K562 (cell line): ENCODE measurements around the gene CALY. TPM values are rescaled to one million over a fixed set of nuclear protein-coding genes. Genes with fewer than 3 reads are reported as not detected.
A peak's percentile ranks its signal among the peaks of the same experiment; 100 is the strongest.

Experiments
- CBFA2T2 ChIP-seq: fragments of 450-650 bp; conservative IDR thresholded peaks from 2 replicates; pipeline ENCODE4 v1.6.1; 2017; ENCODE audit warnings: mild to moderate bottlenecking
- CHCHD3 ChIP-seq: fragments of 250-450 bp; sonication (Bioruptor Pico); IDR thresholded peaks from 2 replicates; pipeline ENCODE4 v2.1.2; 2022; ENCODE audit warnings: mild to moderate bottlenecking
- CREB5 ChIP-seq: fragments of 250-450 bp; sonication (Bioruptor Pico); IDR thresholded peaks from 2 replicates; pipeline ENCODE4 v1.5.0; 2020; ENCODE audit warnings: mild to moderate bottlenecking
- ESRRA ChIP-seq: fragments of 450-650 bp; IDR thresholded peaks from 2 replicates; pipeline ENCODE4 v1.6.1; 2014; ENCODE audit warnings: low read depth, mild to moderate bottlenecking, moderate library complexity, borderline replicate concordance
- HDGF ChIP-seq: fragments of 450-650 bp; IDR thresholded peaks from 2 replicates; pipeline ENCODE4 v1.6.1; 2016
- KLF16 ChIP-seq: IDR thresholded peaks from 2 replicates; pipeline ENCODE4 v1.6.1; 2016; ENCODE audit warnings: antibody characterized with exemption
- LEF1 ChIP-seq: fragments of 450-650 bp; IDR thresholded peaks from 2 replicates; pipeline ENCODE4 v1.6.1; 2016; ENCODE audit warnings: mild to moderate bottlenecking
- NFRKB ChIP-seq: fragments of 450-650 bp; IDR thresholded peaks from 2 replicates; pipeline ENCODE4 v1.6.1; 2016; ENCODE audit warnings: low read depth
- NR2C1 ChIP-seq, 2 experiments: fragments of 450-650 bp; IDR thresholded peaks; 2 replicates each; pipeline ENCODE4 v1.6.1; 2017; ENCODE audit warnings: mild to moderate bottlenecking in 2 of 2, antibody characterized with exemption in 1 of 2, inconsistent platforms in 1 of 2, missing compliant biosample characterization in 1 of 2, missing genetic modification characterization in 1 of 2
- PCBP1 ChIP-seq: fragments of 200-400 bp; formaldehyde crosslinking; IDR thresholded peaks from 2 replicates; pipeline ENCODE4 v1.6.1; 2018; ENCODE audit warnings: mild to moderate bottlenecking, low read depth, low read length; ENCODE audit not compliant: poor library complexity, severe bottlenecking
- POLR2AphosphoS5 ChIP-seq: IDR thresholded peaks from 2 replicates; pipeline ENCODE4 v1.6.1; 2011; ENCODE audit warnings: mild to moderate bottlenecking, low read depth, low read length, moderate library complexity; ENCODE audit not compliant: control insufficient read depth, insufficient read depth
- RERE ChIP-seq: sonication (generic); formaldehyde crosslinking; IDR thresholded peaks from 2 replicates; pipeline ENCODE4 v1.8.0; 2023; ENCODE audit warnings: missing genetic modification reagents, mild to moderate bottlenecking, borderline replicate concordance
- RNF2 ChIP-seq: sonication (generic); IDR thresholded peaks from 2 replicates; pipeline ENCODE4 v1.6.1; 2016
- SAFB ChIP-seq: fragments of 200-400 bp; formaldehyde crosslinking; IDR thresholded peaks from 2 replicates; pipeline ENCODE4 v1.6.1; 2017; ENCODE audit warnings: low read depth, low read length, borderline replicate concordance
- STAT5A ChIP-seq: IDR thresholded peaks from 2 replicates; pipeline ENCODE4 v1.6.1; 2012; ENCODE audit warnings: low read length, inconsistent platforms, borderline replicate concordance
- STAT5B ChIP-seq: fragments of 250-450 bp; sonication (Bioruptor Pico); IDR thresholded peaks from 2 replicates; pipeline ENCODE4 v1.8.0; 2021; ENCODE audit warnings: mild to moderate bottlenecking, inconsistent platforms
- TEAD1 ChIP-seq, 2 experiments: fragments of 450-650 bp in 1 of 2; sonication (generic) in 1 of 2; formaldehyde crosslinking; IDR thresholded peaks; 2 replicates each; pipeline versions ENCODE4 v1.4.0 to v1.8.0; 2020 to 2022; ENCODE audit warnings: mild to moderate bottlenecking in 2 of 2, missing genetic modification reagents in 1 of 2
- XRCC4 ChIP-seq: IDR thresholded peaks from one replicate; pipeline ENCODE4 v1.6.1; 2011; ENCODE audit not compliant: insufficient read depth, insufficient read length; ENCODE audit errors: extremely low read depth
- ZC3H8 ChIP-seq: fragments of 450-650 bp; IDR thresholded peaks from 2 replicates; pipeline ENCODE4 v1.6.1; 2017
- ZNF280A ChIP-seq: fragments of 450-650 bp; IDR thresholded peaks from 2 replicates; pipeline ENCODE4 v1.6.1; 2018; ENCODE audit warnings: mild to moderate bottlenecking, low read depth; ENCODE audit not compliant: partially characterized antibody
- polyA plus RNA-seq, 8 experiments: library from polyadenylated mRNA; depleted of rRNA in 4 of 8; stranded (reverse) in 5 of 8; unstranded in 3 of 8; fragments of >200 nt; fragmentation: Nextera tagmentation in 2 of 8; fragmentation: Illumina TruSeq in 1 of 8; extraction: Ambion mirVana in 2 of 8; extraction: Trizol in 1 of 8; gene quantifications; 2 replicates each; pipeline versions ENCODE4 v1.2.1 to v1.2.3, GENCODE V29; 2011 to 2014; ENCODE audit warnings: inconsistent platforms in 1 of 8, missing spikeins in 1 of 8
- total RNA-seq, 7 experiments: library from RNA; depleted of rRNA in 6 of 7; stranded (reverse); fragments of >200 nt in 6 of 7; fragmentation: Illumina TruSeq in 2 of 7; extraction: Trizol in 2 of 7; gene quantifications; 2 replicates each; pipeline versions ENCODE4 v1.2.1 to v1.2.3, GENCODE V29; 2011 to 2021; ENCODE audit warnings: low replicate concordance in 1 of 7

Gene CALY
- total and polyA plus RNA-seq, 9 of the 15 experiments (the other 6 are each of a cell fraction or from before 2014, with no cell fraction given), result not detected

- TF ChIP-seq ZC3H8 (no peak), SAFB (no peak), CREB5 (CRISPR knock-in tag) (no peak), NFRKB (no peak), CBFA2T2 (peak; percentile 72), POLR2AphosphoS5 (peak; percentile 47; the same call in 1 of the 2 replicates), RNF2 (0 out of 2 replicates have a peak, but pooled peaks have one; percentile 48), STAT5A (peak; percentile 47; the same call in 1 of the 2 replicates), TEAD1 (CRISPR knock-in tag; IDR thresholded peaks at IDR 0.05) (peak in 1 of 2 experiments; percentile 37; a peak in 2 of 4 replicates), HDGF (no peak), RERE (CRISPR knock-in tag) (no peak), LEF1 (0 out of 2 replicates have a peak, but pooled peaks have one; percentile 37), NR2C1 (IDR thresholded peaks at IDR 0.05) (no peak), NR2C1 (tag; IDR thresholded peaks at IDR 0.05) (no peak), KLF16 (peak; percentile 78), PCBP1 (no peak), ZNF280A (no peak), CHCHD3 (CRISPR knock-in tag) (no peak), STAT5B (CRISPR knock-in tag) (no peak), XRCC4 (no peak), ESRRA (no peak)
Observed at GRCh38 chr10:133359972-133360610, 23.4 kb upstream of the CALY start (continued).
